GM19193 (cell line): Measurements from ENCODE around the gene SDS.

Source experiments
- POLR2A ChIP-seq: IDR thresholded peaks from 4 replicates; pipeline ENCODE4 v1.6.1; 2011; ENCODE audit not compliant: insufficient read depth, insufficient read length; ENCODE audit errors: extremely low read depth

The SDS gene

GRCh38 chr12:113436993-113437728 lies 33.5 kb upstream of the SDS start:
- no peak for TF ChIP-seq POLR2A

- no peak for TF ChIP-seq POLR2A
These were observed 32.9 kb upstream of the SDS start for GRCh38 chr12:113436586-113436985.

GRCh38 chr12:113435367-113435766 lies 31.7 kb upstream of the SDS start:
- TF ChIP-seq POLR2A, result no peak

GRCh38 chr12:113432986-113433385 lies 29.3 kb upstream of the SDS start:
- TF ChIP-seq POLR2A, result no peak

GRCh38 chr12:113428482-113428881 lies 24.8 kb upstream of the SDS start:
- no peak for TF ChIP-seq POLR2A

- TF ChIP-seq POLR2A, result no peak
These were observed 24.2 kb upstream of the SDS start for GRCh38 chr12:113427882-113428281.

- no peak for TF ChIP-seq POLR2A
These were observed 22.3 kb upstream of the SDS start for GRCh38 chr12:113425960-113426453.

- TF ChIP-seq POLR2A, result no peak
These were observed 21.5 kb upstream of the SDS start for GRCh38 chr12:113424915-113425823.

GRCh38 chr12:113424456-113424855 lies 20.8 kb upstream of the SDS start:
- TF ChIP-seq POLR2A, result no peak

- TF ChIP-seq POLR2A, result no peak
These were observed 19.4 kb upstream of the SDS start for GRCh38 chr12:113422886-113423669.

- TF ChIP-seq POLR2A, result peak; percentile 63
These were observed 18.6 kb upstream of the SDS start, which contains the start of gene SDSL for GRCh38 chr12:113422030-113422885. SDSL (plus strand) TSS chr12:113422380; CDS start chr12:113427983, 5,603 bp downstream.

- TF ChIP-seq POLR2A, result no peak
These were observed 17.4 kb upstream of the SDS start for GRCh38 chr12:113420996-113421595.

GRCh38 chr12:113418213-113418879 lies 14.7 kb upstream of the SDS start:
- TF ChIP-seq POLR2A, result no peak
